H1 (cell line): ENCODE results near the gene NME7. TPM values are rescaled to one million over a fixed set of nuclear protein-coding genes. Genes with fewer than 3 reads are reported as not detected.

Experiments
- BCL11A ChIP-seq, 2 experiments: IDR thresholded peaks; one replicate each; pipeline ENCODE4 v1.6.1; 2011; ENCODE audit warnings: low read depth in 2 of 2, low read length in 2 of 2, mild to moderate bottlenecking in 2 of 2
- RNF2 ChIP-seq: fragments of 200-900, 300-1000 bp; sonication (generic); IDR thresholded peaks from 2 replicates; pipeline ENCODE4 v1.7.1; 2016; ENCODE audit warnings: borderline replicate concordance, low read depth, mild to moderate bottlenecking, antibody characterized with exemption, low read length; ENCODE audit not compliant: poor library complexity, severe bottlenecking; ENCODE audit errors: missing control alignments
- SAP30 ChIP-seq: fragments of 300-600 bp; sonication (generic); IDR thresholded peaks from 2 replicates; pipeline ENCODE4 v1.7.1; 2012; ENCODE audit warnings: low read length, moderate library complexity, mild to moderate bottlenecking, inconsistent platforms; ENCODE audit not compliant: insufficient read depth, insufficient replicate concordance
- polyA plus RNA-seq, 7 experiments: library from polyadenylated mRNA; depleted of rRNA in 3 of 7; stranded (reverse) in 5 of 7; unstranded in 2 of 7; fragments of >200 nt in 5 of 7; fragments of 200-250 nt in 2 of 7; gene quantifications; 1 replicate in 5 of 7; 2 replicates in 1 of 7; 4 replicates in 1 of 7; pipeline versions ENCODE4 v1.2.1 to v1.2.3, GENCODE V29; 2011 to 2013; ENCODE audit warnings: missing spikeins in 2 of 7, mixed read lengths in 2 of 7
- total RNA-seq: library from RNA; stranded (reverse); fragmentation: NEBNext Ultra II Directional; extraction: Animal tissue kit (Norgen Biotek cat#: 25700); gene quantifications from 2 replicates; pipeline ENCODE4 v1.2.1, GENCODE V29; 2021
- TF ChIP-seq, protein P1 (sequence below): fragments of 300-600 bp; sonication (generic); IDR thresholded peaks from 2 replicates; pipeline ENCODE4 v1.7.1; 2012; ENCODE audit warnings: low read length, moderate library complexity, mild to moderate bottlenecking, inconsistent platforms; ENCODE audit not compliant: insufficient replicate concordance
- TF ChIP-seq, protein P2 (sequence below): IDR thresholded peaks from 2 replicates; pipeline ENCODE4 v1.6.1; 2012; ENCODE audit warnings: inconsistent platforms

Gene NME7
- total and polyA plus RNA-seq, 2 of the 8 experiments (the other 6 are each of a cell fraction or from before 2014, with no cell fraction given), result 11.6 to 28.5 TPM

GRCh38 chr1:169305948-169306347, 61.6 kb downstream of the NME7 start (continued):
- TF ChIP-seq, protein P1, sequence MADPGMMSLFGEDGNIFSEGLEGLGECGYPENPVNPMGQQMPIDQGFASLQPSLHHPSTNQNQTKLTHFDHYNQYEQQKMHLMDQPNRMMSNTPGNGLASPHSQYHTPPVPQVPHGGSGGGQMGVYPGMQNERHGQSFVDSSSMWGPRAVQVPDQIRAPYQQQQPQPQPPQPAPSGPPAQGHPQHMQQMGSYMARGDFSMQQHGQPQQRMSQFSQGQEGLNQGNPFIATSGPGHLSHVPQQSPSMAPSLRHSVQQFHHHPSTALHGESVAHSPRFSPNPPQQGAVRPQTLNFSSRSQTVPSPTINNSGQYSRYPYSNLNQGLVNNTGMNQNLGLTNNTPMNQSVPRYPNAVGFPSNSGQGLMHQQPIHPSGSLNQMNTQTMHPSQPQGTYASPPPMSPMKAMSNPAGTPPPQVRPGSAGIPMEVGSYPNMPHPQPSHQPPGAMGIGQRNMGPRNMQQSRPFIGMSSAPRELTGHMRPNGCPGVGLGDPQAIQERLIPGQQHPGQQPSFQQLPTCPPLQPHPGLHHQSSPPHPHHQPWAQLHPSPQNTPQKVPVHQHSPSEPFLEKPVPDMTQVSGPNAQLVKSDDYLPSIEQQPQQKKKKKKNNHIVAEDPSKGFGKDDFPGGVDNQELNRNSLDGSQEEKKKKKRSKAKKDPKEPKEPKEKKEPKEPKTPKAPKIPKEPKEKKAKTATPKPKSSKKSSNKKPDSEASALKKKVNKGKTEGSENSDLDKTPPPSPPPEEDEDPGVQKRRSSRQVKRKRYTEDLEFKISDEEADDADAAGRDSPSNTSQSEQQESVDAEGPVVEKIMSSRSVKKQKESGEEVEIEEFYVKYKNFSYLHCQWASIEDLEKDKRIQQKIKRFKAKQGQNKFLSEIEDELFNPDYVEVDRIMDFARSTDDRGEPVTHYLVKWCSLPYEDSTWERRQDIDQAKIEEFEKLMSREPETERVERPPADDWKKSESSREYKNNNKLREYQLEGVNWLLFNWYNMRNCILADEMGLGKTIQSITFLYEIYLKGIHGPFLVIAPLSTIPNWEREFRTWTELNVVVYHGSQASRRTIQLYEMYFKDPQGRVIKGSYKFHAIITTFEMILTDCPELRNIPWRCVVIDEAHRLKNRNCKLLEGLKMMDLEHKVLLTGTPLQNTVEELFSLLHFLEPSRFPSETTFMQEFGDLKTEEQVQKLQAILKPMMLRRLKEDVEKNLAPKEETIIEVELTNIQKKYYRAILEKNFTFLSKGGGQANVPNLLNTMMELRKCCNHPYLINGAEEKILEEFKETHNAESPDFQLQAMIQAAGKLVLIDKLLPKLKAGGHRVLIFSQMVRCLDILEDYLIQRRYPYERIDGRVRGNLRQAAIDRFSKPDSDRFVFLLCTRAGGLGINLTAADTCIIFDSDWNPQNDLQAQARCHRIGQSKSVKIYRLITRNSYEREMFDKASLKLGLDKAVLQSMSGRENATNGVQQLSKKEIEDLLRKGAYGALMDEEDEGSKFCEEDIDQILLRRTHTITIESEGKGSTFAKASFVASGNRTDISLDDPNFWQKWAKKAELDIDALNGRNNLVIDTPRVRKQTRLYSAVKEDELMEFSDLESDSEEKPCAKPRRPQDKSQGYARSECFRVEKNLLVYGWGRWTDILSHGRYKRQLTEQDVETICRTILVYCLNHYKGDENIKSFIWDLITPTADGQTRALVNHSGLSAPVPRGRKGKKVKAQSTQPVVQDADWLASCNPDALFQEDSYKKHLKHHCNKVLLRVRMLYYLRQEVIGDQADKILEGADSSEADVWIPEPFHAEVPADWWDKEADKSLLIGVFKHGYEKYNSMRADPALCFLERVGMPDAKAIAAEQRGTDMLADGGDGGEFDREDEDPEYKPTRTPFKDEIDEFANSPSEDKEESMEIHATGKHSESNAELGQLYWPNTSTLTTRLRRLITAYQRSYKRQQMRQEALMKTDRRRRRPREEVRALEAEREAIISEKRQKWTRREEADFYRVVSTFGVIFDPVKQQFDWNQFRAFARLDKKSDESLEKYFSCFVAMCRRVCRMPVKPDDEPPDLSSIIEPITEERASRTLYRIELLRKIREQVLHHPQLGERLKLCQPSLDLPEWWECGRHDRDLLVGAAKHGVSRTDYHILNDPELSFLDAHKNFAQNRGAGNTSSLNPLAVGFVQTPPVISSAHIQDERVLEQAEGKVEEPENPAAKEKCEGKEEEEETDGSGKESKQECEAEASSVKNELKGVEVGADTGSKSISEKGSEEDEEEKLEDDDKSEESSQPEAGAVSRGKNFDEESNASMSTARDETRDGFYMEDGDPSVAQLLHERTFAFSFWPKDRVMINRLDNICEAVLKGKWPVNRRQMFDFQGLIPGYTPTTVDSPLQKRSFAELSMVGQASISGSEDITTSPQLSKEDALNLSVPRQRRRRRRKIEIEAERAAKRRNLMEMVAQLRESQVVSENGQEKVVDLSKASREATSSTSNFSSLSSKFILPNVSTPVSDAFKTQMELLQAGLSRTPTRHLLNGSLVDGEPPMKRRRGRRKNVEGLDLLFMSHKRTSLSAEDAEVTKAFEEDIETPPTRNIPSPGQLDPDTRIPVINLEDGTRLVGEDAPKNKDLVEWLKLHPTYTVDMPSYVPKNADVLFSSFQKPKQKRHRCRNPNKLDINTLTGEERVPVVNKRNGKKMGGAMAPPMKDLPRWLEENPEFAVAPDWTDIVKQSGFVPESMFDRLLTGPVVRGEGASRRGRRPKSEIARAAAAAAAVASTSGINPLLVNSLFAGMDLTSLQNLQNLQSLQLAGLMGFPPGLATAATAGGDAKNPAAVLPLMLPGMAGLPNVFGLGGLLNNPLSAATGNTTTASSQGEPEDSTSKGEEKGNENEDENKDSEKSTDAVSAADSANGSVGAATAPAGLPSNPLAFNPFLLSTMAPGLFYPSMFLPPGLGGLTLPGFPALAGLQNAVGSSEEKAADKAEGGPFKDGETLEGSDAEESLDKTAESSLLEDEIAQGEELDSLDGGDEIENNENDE, result no peak
- TF ChIP-seq SAP30 (no peak), BCL11A (IDR thresholded peaks at IDR 0.05; ENCODE audit: low read depth in 2 of 2, low read length in 2 of 2) (no peak), RNF2 (no peak)
- TF ChIP-seq, protein P2, sequence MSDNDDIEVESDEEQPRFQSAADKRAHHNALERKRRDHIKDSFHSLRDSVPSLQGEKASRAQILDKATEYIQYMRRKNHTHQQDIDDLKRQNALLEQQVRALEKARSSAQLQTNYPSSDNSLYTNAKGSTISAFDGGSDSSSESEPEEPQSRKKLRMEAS, result no peak
